ENCODE measurements around the gene SGCD.

Gene SGCD

DNA sequence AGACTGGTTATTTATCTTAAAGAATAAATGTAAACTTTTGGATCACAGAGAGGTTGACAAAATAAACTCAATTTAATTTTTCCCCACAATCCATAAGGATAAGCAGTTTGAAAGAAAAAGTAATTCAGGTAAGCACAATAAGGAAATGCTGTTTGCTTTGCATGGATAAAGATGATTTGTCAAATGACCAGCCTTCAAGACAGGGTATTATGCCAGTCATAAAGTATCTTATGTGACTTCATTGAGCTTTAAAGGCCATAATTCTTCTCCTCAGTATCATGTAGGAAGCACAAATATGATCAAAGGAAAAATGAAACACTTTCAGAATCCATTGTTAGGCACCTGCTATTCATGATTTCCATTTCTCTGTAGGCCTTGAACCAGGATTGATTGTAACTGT lies 342.5 kb downstream of the SGCD start:
- TF ChIP-seq ZNF8 (CRISPR knock-in tag; IDR thresholded peaks at IDR 0.05) (no peak), OSR1 (CRISPR knock-in tag; IDR thresholded peaks at IDR 0.05) (no peak), ARNTL (CRISPR knock-in tag; IDR thresholded peaks at IDR 0.05; ENCODE audit: borderline replicate concordance, low read depth) (no peak), ZFP3 (CRISPR knock-in tag; IDR thresholded peaks at IDR 0.05) (no peak), RARB (CRISPR knock-in tag; IDR thresholded peaks at IDR 0.05) (no peak), GLIS3 (CRISPR knock-in tag; IDR thresholded peaks at IDR 0.05) (no peak), TSHZ2 (CRISPR knock-in tag; IDR thresholded peaks at IDR 0.05) (no peak), ZNF70 (CRISPR knock-in tag; IDR thresholded peaks at IDR 0.05) (no peak), PPARA (CRISPR knock-in tag; IDR thresholded peaks at IDR 0.05; ENCODE audit: borderline replicate concordance) (no peak)
- TF ChIP-seq, protein P1, sequence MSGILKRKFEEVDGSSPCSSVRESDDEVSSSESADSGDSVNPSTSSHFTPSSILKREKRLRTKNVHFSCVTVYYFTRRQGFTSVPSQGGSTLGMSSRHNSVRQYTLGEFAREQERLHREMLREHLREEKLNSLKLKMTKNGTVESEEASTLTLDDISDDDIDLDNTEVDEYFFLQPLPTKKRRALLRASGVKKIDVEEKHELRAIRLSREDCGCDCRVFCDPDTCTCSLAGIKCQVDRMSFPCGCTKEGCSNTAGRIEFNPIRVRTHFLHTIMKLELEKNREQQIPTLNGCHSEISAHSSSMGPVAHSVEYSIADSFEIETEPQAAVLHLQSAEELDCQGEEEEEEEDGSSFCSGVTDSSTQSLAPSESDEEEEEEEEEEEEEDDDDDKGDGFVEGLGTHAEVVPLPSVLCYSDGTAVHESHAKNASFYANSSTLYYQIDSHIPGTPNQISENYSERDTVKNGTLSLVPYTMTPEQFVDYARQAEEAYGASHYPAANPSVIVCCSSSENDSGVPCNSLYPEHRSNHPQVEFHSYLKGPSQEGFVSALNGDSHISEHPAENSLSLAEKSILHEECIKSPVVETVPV (CRISPR knock-in tag; IDR thresholded peaks at IDR 0.05): no peak

DNA sequence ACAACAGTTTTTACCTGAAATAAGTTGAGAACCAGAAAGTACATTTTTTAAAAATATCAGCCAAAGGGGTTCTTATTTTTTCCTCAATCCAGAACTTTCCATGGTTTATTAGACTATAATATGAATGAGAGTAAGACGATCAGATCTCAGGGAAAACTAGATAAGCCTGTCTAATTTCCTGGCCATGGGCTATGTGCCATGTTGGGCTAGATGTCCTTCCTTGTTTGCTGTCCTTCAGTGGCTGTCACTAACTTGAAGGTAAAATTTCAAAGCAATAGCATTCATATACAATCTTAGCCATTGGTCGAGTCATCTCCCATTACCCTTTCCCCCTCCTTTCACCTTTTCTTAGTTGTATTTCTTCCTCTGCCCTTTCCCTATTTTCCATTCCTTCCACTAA lies 343.7 kb downstream of the SGCD start:
- TF ChIP-seq ESRRG (CRISPR knock-in tag; IDR thresholded peaks at IDR 0.05): no peak
- no peak for TF ChIP-seq ZNF565 (CRISPR knock-in tag; conservative IDR thresholded peaks at IDR 0.05; ENCODE audit: low read depth)
- TF ChIP-seq BACH2 (CRISPR knock-in tag; IDR thresholded peaks at IDR 0.05; ENCODE audit: borderline replicate concordance): no peak
- TF ChIP-seq, protein P2, sequence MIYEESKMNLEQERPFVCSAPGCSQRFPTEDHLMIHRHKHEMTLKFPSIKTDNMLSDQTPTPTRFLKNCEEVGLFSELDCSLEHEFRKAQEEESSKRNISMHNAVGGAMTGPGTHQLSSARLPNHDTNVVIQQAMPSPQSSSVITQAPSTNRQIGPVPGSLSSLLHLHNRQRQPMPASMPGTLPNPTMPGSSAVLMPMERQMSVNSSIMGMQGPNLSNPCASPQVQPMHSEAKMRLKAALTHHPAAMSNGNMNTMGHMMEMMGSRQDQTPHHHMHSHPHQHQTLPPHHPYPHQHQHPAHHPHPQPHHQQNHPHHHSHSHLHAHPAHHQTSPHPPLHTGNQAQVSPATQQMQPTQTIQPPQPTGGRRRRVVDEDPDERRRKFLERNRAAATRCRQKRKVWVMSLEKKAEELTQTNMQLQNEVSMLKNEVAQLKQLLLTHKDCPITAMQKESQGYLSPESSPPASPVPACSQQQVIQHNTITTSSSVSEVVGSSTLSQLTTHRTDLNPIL (CRISPR knock-in tag; IDR thresholded peaks at IDR 0.05; ENCODE audit: low read depth): no peak
- TF ChIP-seq ZC3H10 (CRISPR knock-in tag; IDR thresholded peaks at IDR 0.05): no peak
- no peak for ATAC-seq

More for the DNA sequence above, 342.5 kb downstream of the SGCD start:
- no peak for ATAC-seq

GRCh38 chr5:156675395-156675794 lies 348.4 kb downstream of the SGCD start:
- ATAC-seq: no peak

More at GRCh38 chr5:156675395-156675794, 348.4 kb downstream of the SGCD start:
- TF ChIP-seq TSHZ2 (CRISPR knock-in tag; IDR thresholded peaks at IDR 0.05) (no peak), ZFP30 (CRISPR knock-in tag; IDR thresholded peaks at IDR 0.05) (no peak), BACH2 (CRISPR knock-in tag; IDR thresholded peaks at IDR 0.05; ENCODE audit: borderline replicate concordance) (no peak), ZNF70 (CRISPR knock-in tag; IDR thresholded peaks at IDR 0.05) (no peak), TCF4 (CRISPR knock-in tag; IDR thresholded peaks at IDR 0.05; ENCODE audit: borderline replicate concordance) (no peak), TOX (CRISPR knock-in tag; IDR thresholded peaks at IDR 0.05; ENCODE audit: borderline replicate concordance) (no peak), POU6F1 (CRISPR knock-in tag; IDR thresholded peaks at IDR 0.05; ENCODE audit: borderline replicate concordance, low read depth) (no peak), OSR1 (CRISPR knock-in tag; IDR thresholded peaks at IDR 0.05) (no peak), CSDC2 (CRISPR knock-in tag; IDR thresholded peaks at IDR 0.05) (no peak), ZNF565 (CRISPR knock-in tag; conservative IDR thresholded peaks at IDR 0.05; ENCODE audit: low read depth) (no peak), PATZ1 (CRISPR knock-in tag; IDR thresholded peaks at IDR 0.05; ENCODE audit: borderline replicate concordance) (no peak), ARNTL (CRISPR knock-in tag; IDR thresholded peaks at IDR 0.05; ENCODE audit: borderline replicate concordance, low read depth) (no peak), ZFP3 (CRISPR knock-in tag; IDR thresholded peaks at IDR 0.05) (no peak), PPARA (CRISPR knock-in tag; IDR thresholded peaks at IDR 0.05; ENCODE audit: borderline replicate concordance) (no peak)
- TF ChIP-seq, protein P1 (CRISPR knock-in tag; IDR thresholded peaks at IDR 0.05): no peak
